GM21390 (cell line): ENCODE data around the gene JADE3.

Experiments used
- ATAC-seq: cut with Tn5 transposase; IDR thresholded peaks from one replicate; pipeline ENCODE4 v1.9.1; 2021; ENCODE audit not compliant: unreplicated experiment

Gene JADE3

GRCh38 chrX:46912098-46912602 is at the start of gene JADE3:
Gene JADE3, plus strand, starts transcription at chrX:46912421. Its CDS starts 72,474 bp downstream, at chrX:46984895.
- ATAC-seq, result no peak

GRCh38 chrX:46863072-46863471 is 49.1 kb upstream of the JADE3 start:
- ATAC-seq, result no peak

- ATAC-seq, result no peak
These were observed 47.6 kb upstream of the JADE3 start for GRCh38 chrX:46864606-46865005.

- no peak for ATAC-seq
These were observed 46.9 kb upstream of the JADE3 start for GRCh38 chrX:46865281-46865680.

- ATAC-seq, result no peak
These were observed 45.5 kb upstream of the JADE3 start for GRCh38 chrX:46866726-46867125.

- no peak for ATAC-seq
These were observed 38.5 kb upstream of the JADE3 start for GRCh38 chrX:46873746-46874145.

- no peak for ATAC-seq
These were observed 35.3 kb upstream of the JADE3 start for GRCh38 chrX:46876901-46877300.

GRCh38 chrX:46882266-46882665 is 30.0 kb upstream of the JADE3 start:
- ATAC-seq, result no peak

GRCh38 chrX:46884799-46885198 is 27.4 kb upstream of the JADE3 start:
- no peak for ATAC-seq

- ATAC-seq, result no peak
These were observed 14.0 kb upstream of the JADE3 start for GRCh38 chrX:46898207-46898606.

- peak; percentile 81 for ATAC-seq
These were observed 8.6 kb upstream of the JADE3 start for GRCh38 chrX:46903458-46904242.

GRCh38 chrX:46904626-46905025 is 7.6 kb upstream of the JADE3 start:
- no peak for ATAC-seq

GRCh38 chrX:46910415-46910814 is 1.8 kb upstream of the JADE3 start:
- ATAC-seq, result no peak

- ATAC-seq, result no peak
These were observed 626 bp downstream of the JADE3 start for GRCh38 chrX:46912603-46913491.

GRCh38 chrX:46913667-46914066 is 1.4 kb downstream of the JADE3 start:
- ATAC-seq, result no peak

GRCh38 chrX:46916273-46916672 is 4.1 kb downstream of the JADE3 start:
- no peak for ATAC-seq

- ATAC-seq, result no peak
These were observed 5.4 kb downstream of the JADE3 start for GRCh38 chrX:46917622-46918021.

- ATAC-seq, result no peak
These were observed 6.2 kb downstream of the JADE3 start for GRCh38 chrX:46918434-46918833.

- ATAC-seq, result no peak
These were observed 8.0 kb downstream of the JADE3 start for GRCh38 chrX:46920235-46920634.

GRCh38 chrX:46922611-46923010 is 10.4 kb downstream of the JADE3 start:
- no peak for ATAC-seq

- ATAC-seq, result no peak
These were observed 15.5 kb downstream of the JADE3 start for GRCh38 chrX:46927718-46928117.
